Myocyte (in vitro differentiated cells): ENCODE data around the gene PTPRN2. TPM values are rescaled to one million over a fixed set of nuclear protein-coding genes. Genes with fewer than 3 reads are reported as not detected.
"Not testable (repeated sequence)": the region's sequence is repeated elsewhere in the genome, so short reads cannot be mapped to it uniquely, and the experiment has no call there.

Source experiments
- DNase-seq: peaks from one replicate; pipeline ENCODE4 v3.0.0-alpha.2; 2012; ENCODE audit warnings: low read depth
- total RNA-seq: library from RNA; depleted of rRNA; stranded (reverse); fragments of >200 nt; gene quantifications from 2 replicates; pipeline ENCODE4 v1.2.3, GENCODE V29; 2014

PTPRN2 gene
- total RNA-seq, 1 donor from 2014 or later = 0.24 TPM

DNA sequence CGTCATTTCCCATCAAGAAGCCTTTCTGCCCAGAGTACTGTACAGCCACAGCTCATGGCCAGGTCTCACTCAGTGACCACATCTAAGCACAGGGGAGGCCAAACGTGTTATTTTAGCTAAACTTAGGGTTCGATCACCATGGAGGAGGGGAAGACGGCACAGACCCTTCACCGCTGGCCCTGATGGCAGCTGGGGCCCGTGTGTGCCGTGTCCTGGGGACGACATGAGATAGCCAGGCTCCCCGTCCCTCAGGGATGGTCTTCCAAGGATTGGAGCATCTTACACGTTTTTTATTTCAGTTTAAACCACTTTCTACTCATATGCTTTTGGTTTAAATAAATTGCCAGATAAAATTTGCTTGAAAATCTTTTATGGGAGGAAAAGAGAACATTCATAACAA lies 737.9 kb downstream of the PTPRN2 start:
- no peak for DNase-seq

DNA sequence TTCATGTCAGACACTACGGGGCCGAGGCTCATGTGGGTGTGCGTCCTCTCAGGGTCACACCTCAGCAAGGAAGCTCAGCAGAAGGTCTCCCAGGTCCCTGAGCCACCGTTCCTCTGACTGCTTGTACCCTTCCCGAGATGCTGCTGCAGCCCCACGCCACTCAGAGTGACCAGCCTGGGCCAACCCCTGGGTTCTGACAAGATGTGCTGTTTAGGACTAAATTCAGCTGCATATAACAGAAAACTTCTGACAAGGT lies 738.4 kb downstream of the PTPRN2 start:
- no peak for DNase-seq

DNA sequence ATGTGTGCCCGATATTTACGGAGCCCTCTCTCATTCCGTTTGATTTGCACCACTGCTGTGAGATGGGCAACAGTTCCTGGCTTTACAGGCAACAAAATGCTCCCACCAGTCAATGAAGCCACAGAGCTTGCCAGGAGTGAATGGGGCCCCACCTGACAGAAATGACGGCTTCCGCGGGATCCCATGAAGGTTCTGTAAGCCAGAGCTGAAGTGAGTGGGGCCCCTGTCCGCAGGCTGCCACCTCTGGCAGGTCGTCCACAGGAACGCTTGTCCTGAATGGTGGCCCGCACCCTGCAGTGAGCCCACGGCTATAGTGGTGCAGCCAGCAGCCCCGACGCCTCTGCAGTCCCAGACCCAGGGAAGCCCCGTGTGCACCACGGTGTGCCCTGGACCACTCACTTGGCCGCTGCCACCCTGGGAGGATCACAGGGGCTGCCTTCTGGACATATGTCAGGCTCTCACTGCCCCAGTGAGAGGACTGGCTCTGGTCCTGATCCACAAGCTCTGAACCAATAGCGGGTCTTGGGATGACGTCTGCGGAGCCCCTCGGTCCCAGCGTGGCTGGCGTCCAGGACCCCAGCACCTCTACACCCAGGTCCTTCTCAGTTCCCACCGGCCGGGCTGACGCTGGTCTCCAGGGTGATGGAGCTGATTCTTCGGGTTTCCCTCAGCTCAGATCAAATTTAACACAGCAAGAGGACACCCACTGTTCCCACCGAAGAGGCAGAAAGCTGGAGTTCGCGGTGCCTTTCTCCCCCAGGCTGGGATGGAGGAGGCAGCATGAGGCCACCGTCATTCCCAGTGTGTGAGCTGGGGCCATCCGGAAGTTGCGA lies 738.9 kb downstream of the PTPRN2 start:
- DNase-seq = no peak

DNA sequence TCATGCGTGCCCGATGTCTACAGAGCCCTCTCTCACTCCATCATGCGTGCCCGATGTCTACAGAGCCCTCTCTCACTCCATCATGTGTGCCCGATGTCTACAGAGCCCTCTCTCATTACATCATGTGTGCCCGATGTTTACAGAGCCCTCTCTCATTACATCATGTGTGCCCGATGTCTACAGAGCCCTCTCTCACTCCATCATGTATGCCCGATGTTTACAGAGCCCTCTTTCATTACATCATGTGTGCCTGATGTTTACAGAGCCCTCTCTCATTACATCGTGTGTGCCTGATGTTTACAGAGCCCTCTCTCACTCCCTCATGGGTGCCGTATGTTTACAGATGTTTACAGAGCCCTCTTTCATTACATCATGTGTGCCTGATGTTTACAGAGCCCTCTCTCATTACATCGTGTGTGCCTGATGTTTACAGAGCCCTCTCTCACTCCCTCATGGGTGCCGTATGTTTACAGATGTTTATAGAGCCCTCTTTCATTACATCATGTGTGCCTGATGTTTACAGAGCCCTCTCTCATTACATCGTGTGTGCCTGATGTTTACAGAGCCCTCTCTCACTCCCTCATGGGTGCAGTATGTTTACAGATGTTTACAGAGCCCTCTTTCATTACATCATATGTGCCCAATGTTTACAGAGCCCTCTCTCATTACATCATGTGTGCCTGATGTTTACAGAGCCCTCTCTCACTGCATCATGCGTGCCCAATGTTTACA lies 739.7 kb downstream of the PTPRN2 start:
- DNase-seq = not testable (repeated sequence)

DNA sequence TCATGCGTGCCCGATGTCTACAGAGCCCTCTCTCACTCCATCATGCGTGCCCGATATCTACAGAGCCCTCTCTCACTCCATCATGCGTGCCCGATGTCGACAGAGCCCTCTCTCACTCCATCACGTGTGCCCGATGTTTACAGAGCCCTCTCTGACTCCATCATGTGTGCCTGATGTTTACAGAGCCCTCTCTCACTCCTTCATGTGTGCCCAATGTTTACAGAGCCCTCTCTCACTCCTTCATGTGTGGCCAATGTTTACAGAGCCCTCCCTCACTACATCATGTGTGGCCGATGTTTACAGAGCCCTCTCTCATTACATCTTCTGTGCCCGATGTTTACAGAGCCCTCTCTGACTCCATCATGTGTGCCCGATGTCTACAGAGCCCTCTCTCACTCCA lies 740.9 kb downstream of the PTPRN2 start:
- not testable (repeated sequence) for DNase-seq

DNA sequence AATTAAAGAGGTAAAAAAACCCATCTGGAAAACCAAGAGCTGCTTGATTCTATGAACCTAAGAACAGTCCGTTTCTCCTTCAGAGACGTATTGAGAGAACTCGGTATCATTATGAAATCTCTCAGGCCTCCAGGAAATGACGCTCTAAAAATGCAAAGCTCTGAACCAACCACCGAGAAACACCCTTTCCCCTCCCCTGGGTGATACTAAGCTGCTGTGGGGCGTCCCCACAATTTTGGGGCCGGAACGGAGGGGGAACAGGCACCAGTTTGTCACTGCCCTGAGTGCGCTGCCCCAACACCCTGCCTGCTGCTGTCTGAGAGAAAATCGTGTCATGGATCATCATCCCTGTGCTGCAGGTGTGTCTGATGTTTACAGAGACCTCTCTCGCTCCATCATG lies 741.4 kb downstream of the PTPRN2 start:
- DNase-seq = no peak

DNA sequence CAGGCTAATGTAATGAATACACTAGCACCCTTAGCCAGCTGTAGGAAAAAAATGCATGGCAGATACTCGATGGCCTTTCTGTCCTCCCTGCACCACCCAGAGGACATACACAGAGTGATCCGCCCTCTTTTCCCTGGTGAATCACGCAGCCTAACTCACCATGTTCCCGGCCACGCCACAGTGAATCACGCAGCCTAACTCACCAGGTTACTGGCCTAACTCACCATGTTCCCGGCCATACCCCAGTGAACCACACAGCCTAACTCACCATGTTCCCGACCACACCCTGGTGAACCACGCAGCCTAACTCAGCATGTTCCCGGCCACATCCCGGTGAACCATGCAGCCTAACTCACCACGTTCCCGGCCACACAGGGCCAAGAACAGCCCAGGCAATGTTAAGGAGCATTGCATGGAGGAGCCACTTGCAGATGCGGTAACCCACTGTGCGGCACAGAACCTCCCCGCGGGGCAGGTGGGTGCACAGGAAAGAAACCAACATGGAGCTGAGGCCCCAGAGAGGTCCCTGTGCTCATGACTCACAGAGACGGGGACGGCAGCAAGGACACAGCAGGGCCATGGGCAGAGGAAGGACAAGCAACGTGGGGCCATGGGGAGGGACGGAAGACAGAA lies 742.3 kb downstream of the PTPRN2 start:
- no peak for DNase-seq

DNA sequence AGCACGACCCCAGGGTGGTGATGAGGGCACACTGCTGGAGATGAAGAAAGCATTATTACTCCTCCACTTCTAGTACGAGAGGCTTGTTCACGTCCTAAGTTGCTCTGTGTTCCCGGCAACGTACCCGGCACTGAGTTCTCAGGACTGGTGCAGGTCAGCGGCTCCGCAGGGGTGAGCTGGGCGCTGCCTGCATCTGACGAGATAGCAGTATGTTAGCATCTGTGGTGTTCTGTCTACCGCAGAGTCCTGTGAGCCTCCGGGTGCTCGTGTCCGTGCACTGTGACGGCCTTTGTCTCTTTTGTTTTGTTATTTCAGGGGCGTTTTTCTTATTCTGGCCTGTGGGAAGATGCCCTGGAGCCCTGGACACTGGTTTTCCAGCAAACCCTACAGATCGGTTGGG lies 743.0 kb downstream of the PTPRN2 start:
- no peak for DNase-seq

DNA sequence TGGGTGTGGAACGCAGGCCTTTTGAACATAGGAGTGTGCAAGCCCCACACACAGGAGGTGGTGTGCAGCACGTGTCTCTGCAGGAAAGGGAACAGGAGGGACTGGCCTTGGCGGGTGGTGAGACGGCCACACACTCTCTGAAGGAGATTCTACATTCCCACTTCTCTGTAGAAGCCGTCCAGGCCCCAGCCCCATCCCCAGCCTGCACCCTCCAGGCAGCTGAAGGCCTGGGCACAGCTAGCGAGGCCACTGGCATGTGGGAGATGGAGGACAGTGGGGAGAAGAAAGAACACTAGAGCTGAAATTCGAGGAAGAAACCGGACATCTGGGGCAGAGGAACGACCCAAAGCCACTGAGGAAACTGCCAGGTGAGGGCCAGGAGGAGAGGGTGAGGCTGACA lies 743.5 kb downstream of the PTPRN2 start:
- DNase-seq = no peak

DNA sequence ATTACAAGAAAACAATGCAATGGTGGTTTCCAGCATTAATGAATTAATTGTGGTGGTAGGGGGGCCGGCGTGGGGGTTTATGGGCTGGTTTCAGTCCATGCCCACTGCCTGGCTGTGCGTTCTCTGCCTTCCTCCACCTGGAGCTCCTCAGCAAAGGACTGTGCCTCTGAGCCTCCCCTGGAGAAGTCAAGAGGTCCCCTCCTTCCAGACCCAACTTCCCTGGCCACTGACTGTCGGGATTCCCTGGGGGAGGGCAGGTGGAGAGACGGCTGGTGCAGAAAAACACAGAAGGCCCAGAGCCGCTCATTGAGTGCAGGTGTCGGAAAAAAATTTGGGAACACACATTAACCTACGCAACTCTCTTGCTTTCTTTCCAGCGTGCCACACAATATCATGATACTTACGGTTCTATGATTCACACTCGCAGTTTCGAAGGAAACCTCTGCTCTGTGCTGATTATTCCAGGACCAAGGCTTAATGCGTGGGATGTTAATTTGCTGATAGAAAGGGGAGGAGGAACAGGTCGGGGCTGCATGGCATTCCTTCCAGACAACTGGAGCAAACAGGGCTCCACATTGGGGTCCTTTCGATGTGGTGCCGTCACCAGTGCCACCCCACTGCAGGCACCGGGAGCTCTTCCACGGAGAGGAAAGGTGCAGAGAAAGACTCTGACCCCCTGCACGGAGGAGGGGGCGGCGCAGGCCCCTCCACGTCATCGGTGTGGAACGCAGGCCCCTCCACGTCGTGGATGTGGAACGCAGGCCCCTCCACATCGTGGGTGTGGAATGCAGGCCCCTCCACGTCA lies 744.1 kb downstream of the PTPRN2 start:
- DNase-seq = no peak

DNA sequence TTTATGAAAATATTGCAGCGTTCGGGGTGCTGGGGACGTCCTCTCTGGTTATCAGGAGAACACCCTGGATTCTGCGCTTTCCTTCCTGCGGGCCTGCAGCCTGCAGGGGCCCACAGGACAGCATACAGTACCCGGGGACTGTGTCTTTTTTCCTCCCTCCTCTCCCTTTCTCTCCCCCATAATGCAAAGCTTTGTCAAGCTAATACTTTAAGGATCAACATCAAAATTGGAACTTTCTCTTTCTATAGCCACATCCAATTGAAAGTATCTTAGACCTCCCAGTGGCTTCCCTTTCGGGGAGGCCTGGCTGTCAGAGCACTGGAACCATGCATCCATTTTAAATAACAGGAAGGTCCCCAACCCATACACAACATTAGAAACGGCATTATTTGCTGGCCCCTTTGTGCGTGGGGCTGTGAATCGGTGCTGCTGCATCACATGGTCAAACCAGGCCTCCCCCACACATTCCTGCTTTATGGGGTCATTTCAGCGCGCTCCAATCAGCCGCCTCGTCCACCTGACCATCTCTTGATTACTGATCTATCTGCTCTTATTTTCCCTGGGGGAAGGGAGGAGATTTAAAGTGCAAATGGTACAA lies 745.8 kb downstream of the PTPRN2 start:
- DNase-seq = no peak

DNA sequence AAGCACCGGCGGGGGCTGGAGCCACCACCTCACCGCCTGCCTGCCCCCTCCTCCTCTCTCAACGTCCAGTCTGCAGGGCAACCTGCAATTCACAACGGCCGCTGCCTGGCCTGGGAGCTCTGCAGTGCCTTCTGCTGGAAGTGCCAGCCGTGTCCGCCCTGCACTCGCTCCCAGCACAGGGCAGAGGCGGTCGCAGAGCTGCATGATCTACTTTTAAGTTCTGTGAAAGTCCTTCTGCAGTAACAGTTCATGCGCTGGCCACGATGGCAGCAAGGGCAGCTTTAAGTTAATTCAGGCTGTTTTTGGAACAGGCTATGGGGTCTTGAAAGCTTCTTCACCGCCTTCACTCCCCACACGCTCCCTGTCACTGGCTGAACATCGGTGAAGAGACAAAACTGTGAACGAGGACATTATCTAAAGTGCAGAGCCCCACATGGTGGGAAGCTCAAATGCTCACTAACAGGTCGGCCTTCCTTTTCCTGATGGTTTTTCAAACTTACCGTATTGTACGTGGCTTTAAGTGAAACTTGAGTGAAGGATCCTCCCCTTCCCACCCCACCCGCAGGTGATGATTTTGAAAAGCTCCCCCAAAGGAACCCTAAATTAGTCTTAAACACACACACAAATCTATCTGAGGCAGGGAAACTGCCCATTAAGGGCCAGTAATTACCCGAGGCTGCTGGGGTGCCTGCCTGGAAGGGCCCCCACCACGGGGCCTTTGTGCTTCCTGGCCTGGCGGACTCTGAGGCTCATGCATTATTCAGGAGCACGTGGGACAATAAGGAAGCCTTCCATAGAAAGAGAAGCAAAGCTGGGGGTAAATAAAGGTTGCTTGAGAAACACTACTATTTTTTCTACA lies 746.5 kb downstream of the PTPRN2 start:
- DNase-seq = no peak

DNA sequence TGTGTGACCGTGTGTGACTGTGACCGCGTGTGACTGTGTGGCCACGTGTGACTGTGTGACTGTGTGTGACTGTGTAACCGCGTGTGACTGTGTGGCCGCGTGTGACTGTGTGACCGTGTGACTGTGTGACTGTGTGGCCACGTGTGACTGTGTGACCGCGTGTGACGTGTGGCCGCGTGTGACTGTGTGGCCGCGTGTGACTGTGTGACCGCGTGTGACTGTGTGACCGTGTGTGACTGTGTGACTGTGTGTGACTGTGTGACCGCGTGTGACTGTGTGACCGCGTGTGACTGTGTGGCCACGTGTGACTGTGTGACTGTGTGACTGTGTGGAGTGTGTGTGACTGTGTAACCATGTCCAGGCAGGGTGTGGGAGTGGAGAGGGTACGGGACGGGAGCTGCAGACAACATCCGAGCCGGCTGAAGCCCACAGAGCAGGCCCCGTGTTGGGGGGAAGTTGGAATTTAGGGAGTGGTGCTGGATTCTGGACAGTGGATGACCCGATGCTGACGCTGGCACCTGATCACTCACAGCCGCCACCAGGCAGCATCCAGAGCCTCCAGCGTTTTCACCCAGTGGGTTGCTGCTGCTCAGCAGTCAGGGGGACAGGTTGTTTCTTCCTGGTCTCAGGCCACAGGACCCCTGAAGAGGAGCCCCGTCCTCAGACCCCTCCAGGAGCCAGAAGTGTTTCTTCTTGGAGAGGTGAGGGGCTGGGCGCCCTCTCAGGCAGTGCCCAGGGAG lies 747.3 kb downstream of the PTPRN2 start:
- DNase-seq = no peak

DNA sequence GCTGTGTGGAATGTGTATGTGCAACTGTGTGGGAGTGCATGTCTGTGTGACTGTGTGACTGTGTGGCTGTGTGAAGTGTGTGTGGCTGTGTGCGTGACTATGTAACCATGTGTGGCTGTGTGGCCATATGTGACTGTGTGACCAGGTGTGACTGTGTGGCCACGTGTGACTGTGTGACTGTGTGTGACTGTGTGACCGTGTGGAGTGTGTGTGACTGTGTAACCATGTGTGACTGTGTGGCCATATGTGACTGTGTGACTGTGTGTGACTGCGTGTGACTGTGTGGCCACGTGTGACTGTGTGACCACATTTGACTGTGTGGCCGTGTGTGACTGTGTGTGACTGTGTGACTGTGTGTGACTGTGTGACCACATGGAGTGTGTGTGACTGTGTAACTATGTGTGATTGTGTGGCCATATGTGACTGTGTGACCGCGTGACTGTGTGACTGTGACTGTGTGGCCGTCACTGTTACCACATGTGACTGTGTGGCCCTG lies 747.9 kb downstream of the PTPRN2 start:
- no peak for DNase-seq

DNA sequence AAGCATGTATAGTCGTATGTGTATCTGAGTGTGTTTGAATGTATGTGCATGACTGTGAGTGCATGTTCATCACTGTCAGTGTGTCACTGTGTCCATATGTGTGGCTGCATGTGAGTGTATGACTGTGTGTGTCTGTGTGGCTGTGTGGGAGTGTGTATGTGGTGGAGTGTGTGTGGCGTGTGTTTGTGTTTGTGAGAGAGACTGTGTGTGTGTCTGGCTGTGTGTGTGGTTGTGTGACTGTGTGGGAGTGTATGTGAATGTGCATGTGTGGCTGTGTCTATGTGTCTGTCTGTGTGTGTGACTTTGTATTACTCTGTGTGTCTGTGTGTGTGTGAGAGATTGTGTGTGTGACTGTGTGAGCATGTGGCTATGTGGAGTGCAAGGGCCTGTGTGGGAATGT lies 748.4 kb downstream of the PTPRN2 start:
- no peak for DNase-seq

DNA sequence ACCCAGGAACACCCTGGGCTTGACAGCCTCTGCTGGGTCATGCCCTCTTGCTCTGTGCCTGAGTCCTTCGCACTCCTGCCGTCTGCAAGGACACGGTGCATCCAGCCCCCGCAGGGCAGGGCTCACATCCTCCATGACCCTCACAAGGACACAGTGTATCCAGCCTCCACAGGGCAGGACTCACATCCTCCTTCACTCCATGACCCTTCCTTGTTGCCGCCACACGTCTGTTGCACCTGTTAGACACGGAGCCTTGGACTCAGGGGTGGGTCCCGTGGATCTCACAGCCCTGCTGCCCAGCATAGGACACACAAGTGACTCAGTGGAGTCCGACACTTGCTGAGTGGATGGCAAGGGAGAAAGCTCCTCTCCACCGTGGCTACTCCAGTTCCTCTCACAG lies 750.1 kb downstream of the PTPRN2 start:
- DNase-seq = no peak

DNA sequence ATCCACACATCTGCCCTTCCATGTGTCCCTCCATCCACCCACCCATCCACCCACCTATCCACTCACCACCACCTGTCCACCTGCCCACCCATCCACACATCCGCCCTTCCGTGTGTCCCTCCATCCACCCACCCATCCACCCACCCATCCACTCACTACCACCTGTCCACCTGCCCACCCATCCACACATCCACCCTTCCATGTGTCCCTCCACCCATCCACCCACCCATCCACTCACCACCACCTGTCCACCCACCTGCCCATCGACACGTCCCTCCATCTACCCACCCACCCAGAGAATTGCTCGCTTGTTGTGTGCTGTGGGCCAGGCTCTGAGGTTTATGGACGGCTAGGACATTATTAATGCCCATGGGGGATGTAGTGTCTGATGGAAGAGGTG lies 750.6 kb downstream of the PTPRN2 start:
- DNase-seq = no peak

DNA sequence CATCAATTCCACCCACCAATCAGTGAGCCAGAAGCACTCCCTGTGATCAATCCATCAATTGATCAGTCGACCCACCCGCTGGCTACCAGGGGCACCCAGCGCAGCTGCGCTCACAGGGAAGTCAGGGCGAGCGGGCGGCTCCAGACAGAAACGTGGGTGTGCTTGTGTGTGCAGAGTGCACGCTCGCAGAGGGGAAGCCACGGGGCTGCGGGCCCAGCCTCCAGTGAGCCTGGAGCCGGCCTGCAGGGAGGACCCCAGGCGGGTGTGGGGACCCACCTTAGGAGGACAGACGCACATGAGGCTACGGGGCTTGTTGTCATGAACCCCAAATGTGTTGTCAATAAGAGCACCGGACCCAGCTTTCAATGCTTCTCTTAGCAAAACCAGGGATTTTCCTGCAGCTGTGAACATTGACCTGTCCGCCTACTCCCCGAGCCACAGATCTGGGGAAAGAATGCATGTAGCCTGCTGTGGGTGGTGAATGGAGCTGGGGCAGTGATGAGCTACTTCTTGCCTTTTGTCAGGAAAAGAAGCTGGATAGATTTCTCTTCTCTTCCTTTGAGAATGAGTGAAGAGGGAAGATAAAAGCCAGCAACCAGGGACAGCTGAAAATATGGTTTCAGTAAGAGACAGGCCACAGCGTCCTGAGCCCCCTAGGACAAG lies 753.0 kb downstream of the PTPRN2 start:
- no peak for DNase-seq
